GM13976 (cell line): ENCODE data around the gene NFYB.

Source experiments
- DNase-seq: peaks from one replicate; pipeline ENCODE4 v3.0.0; 2012; ENCODE audit warnings: low spot score
- CTCF ChIP-seq: IDR thresholded peaks from 2 replicates; pipeline ENCODE4 v1.5.1; 2012; ENCODE audit warnings: borderline replicate concordance, mild to moderate bottlenecking; ENCODE audit not compliant: insufficient read depth; ENCODE audit errors: extremely low read depth, missing control alignments, control extremely low read depth
- in situ Hi-C: fragments of 300-500 bp; cut with MboI; formaldehyde crosslinking; loops from one replicate; pipeline ENCODE4 v1.12.0; 2022; ENCODE audit warnings: low sequenced_read_pairs, mixed read lengths, inconsistent platforms; ENCODE audit not compliant: unreplicated experiment

NFYB gene

GRCh38 chr12:104147346-104147745 lies 9.3 kb upstream of the NFYB start:
- TF ChIP-seq CTCF, result no peak
- no peak for DNase-seq
- in situ Hi-C loops, result no loop called here

GRCh38 chr12:104143918-104144317 lies 5.9 kb upstream of the NFYB start:
- in situ Hi-C loops, result no loop called here
- no peak for TF ChIP-seq CTCF
- no peak for DNase-seq

GRCh38 chr12:104143002-104143401 lies 5.0 kb upstream of the NFYB start:
- no peak for DNase-seq
- in situ Hi-C loops, result no loop called here
- no peak for TF ChIP-seq CTCF

GRCh38 chr12:104142543-104142942 lies 4.5 kb upstream of the NFYB start:
- in situ Hi-C loops, result no loop called here
- DNase-seq, result no peak
- no peak for TF ChIP-seq CTCF

GRCh38 chr12:104138797-104139152 lies 765 bp upstream of the NFYB start:
- DNase-seq, result peak; percentile 15
- TF ChIP-seq CTCF, result no peak
- in situ Hi-C loops, result no loop called here

GRCh38 chr12:104137001-104137901 lies 759 bp downstream of the NFYB start:
- TF ChIP-seq CTCF, result no peak
- in situ Hi-C loops, result no loop called here
- peak; percentile 40 for DNase-seq
